A673 (cell line): Measurements from ENCODE around the gene CCDC69. TPM values are rescaled to one million over a fixed set of nuclear protein-coding genes. Genes with fewer than 3 reads are reported as not detected.
A peak's percentile ranks its signal among the peaks of the same experiment; 100 is the strongest.

ENCODE experiments used
- Bru-seq: library from RNA; stranded (reverse); fragments of 400-500 nt; gene quantifications from one replicate; lab custom pipeline; 2021; lab: Mats Ljungman, UMichigan
- BruChase-seq, 2 experiments: library from RNA; stranded (reverse); fragments of 400-500 nt; gene quantifications; one replicate each; lab custom pipeline; 2021; lab: Mats Ljungman, UMichigan
- BruUV-seq: library from RNA; stranded (reverse); fragments of 400-500 nt; replicated peaks from 2 replicates; lab custom pipeline; 2021; lab: Mats Ljungman, UMichigan
- CTCF ChIA-PET: fragments of 300-600 bp; sonication (Branson Sonifier 250); formaldehyde crosslinking; loops from one replicate; lab custom pipeline; 2022; ENCODE audit warnings: antibody characterized with exemption; lab: Charles Lee
- POLR2A ChIA-PET: fragments of 300-600 bp; sonication (Branson Sonifier 250); formaldehyde crosslinking; loops from one replicate; lab custom pipeline; 2022; ENCODE audit warnings: antibody characterized with exemption; ENCODE audit not compliant: low non-redundant PET; lab: Charles Lee
- DNase-seq: peaks from one replicate; pipeline ENCODE4 v3.0.0-alpha.2; 2015; ENCODE audit warnings: low spot score
- H3K27ac ChIP-seq: fragments of 200-600 bp; sonication (generic); 2 replicates; pipeline ENCODE4 v1.5.1; 2016; ENCODE audit warnings: mixed run types, low read depth, mild to moderate bottlenecking, mixed read lengths, antibody characterized with exemption, low read length; ENCODE audit not compliant: poor library complexity, severe bottlenecking
- H3K27me3 ChIP-seq: fragments of 200-600 bp; sonication (generic); replicated peaks from 2 replicates; pipeline ENCODE4 v1.6.1; 2017; ENCODE audit warnings: mixed run types, low read depth, mild to moderate bottlenecking, mixed read lengths, antibody characterized with exemption, low read length; ENCODE audit not compliant: insufficient read depth, poor library complexity
- H3K36me3 ChIP-seq: fragments of 200-600 bp; sonication (generic); 2 replicates; pipeline ENCODE4 v1.6.1; 2016; ENCODE audit warnings: mixed run types, mild to moderate bottlenecking, mixed read lengths, antibody characterized with exemption, low read length; ENCODE audit not compliant: insufficient read depth, poor library complexity, severe bottlenecking
- H3K4me1 ChIP-seq: fragments of 200-600 bp; sonication (generic); 2 replicates; pipeline ENCODE4 v1.6.1; 2017; ENCODE audit warnings: mixed run types, mild to moderate bottlenecking, mixed read lengths, antibody characterized with exemption, low read length; ENCODE audit not compliant: insufficient read depth, poor library complexity, severe bottlenecking
- H3K4me3 ChIP-seq: fragments of 200-600 bp; sonication (generic); 2 replicates; pipeline ENCODE4 v1.5.1; 2016; ENCODE audit warnings: low read depth, mixed run types, mild to moderate bottlenecking, mixed read lengths, low read length; ENCODE audit not compliant: poor library complexity, severe bottlenecking
- H3K9me3 ChIP-seq: fragments of 200-600 bp; sonication (generic); 2 replicates; pipeline ENCODE4 v1.6.1; 2016; ENCODE audit warnings: mixed run types, low read depth, mild to moderate bottlenecking, mixed read lengths, antibody characterized with exemption, low read length; ENCODE audit not compliant: poor library complexity, severe bottlenecking
- EZH2 ChIP-seq: fragments of 200-600 bp; sonication (generic); IDR thresholded peaks from 2 replicates; pipeline ENCODE4 v1.6.1; 2017; ENCODE audit warnings: borderline replicate concordance, low read depth, mild to moderate bottlenecking, mixed read lengths, antibody characterized with exemption, low read length; ENCODE audit not compliant: poor library complexity, severe bottlenecking
- intact Hi-C: fragments of 100-400 bp; cut with micrococcal nuclease; formaldehyde crosslinking; loops from one replicate; pipeline ENCODE4 v1.10.0; 2022; ENCODE audit not compliant: unreplicated experiment
- long read RNA-seq: library from polyadenylated mRNA; stranded (forward); transcript quantifications from one replicate; pipeline ENCODE4 v2.0.0, GENCODE V29; 2022
- total RNA-seq: library from RNA; stranded (reverse); gene quantifications from 2 replicates; pipeline ENCODE4 v1.2.3, GENCODE V29; 2021
- TF ChIP-seq, protein P1 (sequence below): fragments of 300-800, 200-600 bp; sonication (generic); conservative IDR thresholded peaks from 2 replicates; pipeline ENCODE4 v1.5.1; 2017; ENCODE audit warnings: low read depth, mild to moderate bottlenecking, antibody characterized with exemption, low read length, moderate library complexity, mixed read lengths

The CCDC69 gene, protein sequence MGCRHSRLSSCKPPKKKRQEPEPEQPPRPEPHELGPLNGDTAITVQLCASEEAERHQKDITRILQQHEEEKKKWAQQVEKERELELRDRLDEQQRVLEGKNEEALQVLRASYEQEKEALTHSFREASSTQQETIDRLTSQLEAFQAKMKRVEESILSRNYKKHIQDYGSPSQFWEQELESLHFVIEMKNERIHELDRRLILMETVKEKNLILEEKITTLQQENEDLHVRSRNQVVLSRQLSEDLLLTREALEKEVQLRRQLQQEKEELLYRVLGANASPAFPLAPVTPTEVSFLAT
- total RNA-seq (0.52 TPM in 1 of 2 replicates, not detected in the other), Bru-seq, nascent RNA (percentile 7 among the genes with signal in this experiment), BruChase-seq, experiment 1, labeled RNA remaining after a 2-hour chase (percentile 4 among the genes with signal in this experiment), BruChase-seq, experiment 2, labeled RNA remaining after a 6-hour chase (percentile 7 among the genes with signal in this experiment)
- long read RNA-seq, result 0 reads

GRCh38 chr5:151223447-151224264, at the start of gene CCDC69:
CCDC69 (minus strand) TSS chr5:151224092; CDS start chr5:151223970, 122 bp downstream.
- intact Hi-C loops, result no loop called here
- BruUV-seq, result no TSS peak
- Histone ChIP-seq H3K4me3 (peak within 1 kb of the TSS; percentile 58), H3K36me3 (no peaks in the 10 kb centered on the region), H3K27ac (no peak within 1 kb of the TSS), H3K27me3 (no peaks in the 10 kb centered on the region), H3K4me1 (no peaks in the 10 kb centered on the region), H3K9me3 (no peaks in the 10 kb centered on the region)
- ChIA-PET CTCF (no interaction called here), POLR2A (no interaction called here)
- TF ChIP-seq, protein P1, sequence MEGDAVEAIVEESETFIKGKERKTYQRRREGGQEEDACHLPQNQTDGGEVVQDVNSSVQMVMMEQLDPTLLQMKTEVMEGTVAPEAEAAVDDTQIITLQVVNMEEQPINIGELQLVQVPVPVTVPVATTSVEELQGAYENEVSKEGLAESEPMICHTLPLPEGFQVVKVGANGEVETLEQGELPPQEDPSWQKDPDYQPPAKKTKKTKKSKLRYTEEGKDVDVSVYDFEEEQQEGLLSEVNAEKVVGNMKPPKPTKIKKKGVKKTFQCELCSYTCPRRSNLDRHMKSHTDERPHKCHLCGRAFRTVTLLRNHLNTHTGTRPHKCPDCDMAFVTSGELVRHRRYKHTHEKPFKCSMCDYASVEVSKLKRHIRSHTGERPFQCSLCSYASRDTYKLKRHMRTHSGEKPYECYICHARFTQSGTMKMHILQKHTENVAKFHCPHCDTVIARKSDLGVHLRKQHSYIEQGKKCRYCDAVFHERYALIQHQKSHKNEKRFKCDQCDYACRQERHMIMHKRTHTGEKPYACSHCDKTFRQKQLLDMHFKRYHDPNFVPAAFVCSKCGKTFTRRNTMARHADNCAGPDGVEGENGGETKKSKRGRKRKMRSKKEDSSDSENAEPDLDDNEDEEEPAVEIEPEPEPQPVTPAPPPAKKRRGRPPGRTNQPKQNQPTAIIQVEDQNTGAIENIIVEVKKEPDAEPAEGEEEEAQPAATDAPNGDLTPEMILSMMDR, result peak; percentile 16; the same call in 1 of the 2 replicates
- TF ChIP-seq EZH2, result no peak
- peak; percentile 59 for DNase-seq

DNA sequence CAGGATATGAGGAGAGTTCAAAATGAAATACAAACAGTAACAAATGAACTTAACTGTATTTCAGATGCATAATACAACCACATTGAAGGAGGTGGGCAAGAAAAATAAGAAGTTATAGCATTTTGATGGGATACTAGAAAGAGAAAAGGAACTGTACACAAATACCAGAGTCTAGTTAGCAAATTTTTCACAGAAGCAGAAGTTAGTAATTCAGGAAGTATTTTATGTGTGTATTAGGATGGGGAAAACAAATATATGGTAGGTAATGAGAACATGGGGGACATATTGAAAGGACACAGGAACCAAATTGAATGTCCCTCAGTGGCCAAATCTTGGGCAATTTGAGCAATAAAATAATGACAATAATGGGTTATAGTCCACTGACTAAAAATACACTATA, 47.4 kb upstream of the CCDC69 start:
- no peak overlapping the region for H3K4me3 ChIP-seq
- POLR2A ChIA-PET, result no interaction called here
- DNase-seq, result no peak
- no peak for TF ChIP-seq EZH2
- TF ChIP-seq, protein P1, result no peak
- no peak overlapping the region for H3K27ac ChIP-seq
- BruUV-seq, result no TSS peak
- H3K4me1 ChIP-seq, result no peaks in the 10 kb centered on the region
- peaks cover 15% of the 10 kb centered on the region for H3K27me3 ChIP-seq
- CTCF ChIA-PET, result no interaction called here
- intact Hi-C loops, result no loop called here
- no peaks in the 10 kb centered on the region for H3K9me3 ChIP-seq
- no peaks in the 10 kb centered on the region for H3K36me3 ChIP-seq

GRCh38 chr5:151270599-151270998, 46.7 kb upstream of the CCDC69 start:
- ChIA-PET POLR2A (no interaction called here), CTCF (no interaction called here)
- H3K27ac ChIP-seq, result no peak overlapping the region
- H3K36me3 ChIP-seq, result no peaks in the 10 kb centered on the region
- peaks cover 11% of the 10 kb centered on the region for H3K27me3 ChIP-seq
- no peaks in the 10 kb centered on the region for H3K9me3 ChIP-seq
- no TSS peak for BruUV-seq
- intact Hi-C loops, result no loop called here
- no peaks in the 10 kb centered on the region for H3K4me1 ChIP-seq
- H3K4me3 ChIP-seq, result no peak overlapping the region
- no peak for DNase-seq
- TF ChIP-seq EZH2, result no peak
- TF ChIP-seq, protein P1, result no peak
